PC-3 (cell line): Measurements from ENCODE around the gene CHRNA7.
"Not testable (repeated sequence)": the region's sequence is repeated elsewhere in the genome, so short reads cannot be mapped to it uniquely, and the experiment has no call there.

ENCODE experiments used
- CTCF ChIP-seq: fragments of 300-600 bp; sonication (generic); conservative IDR thresholded peaks from 2 replicates; pipeline ENCODE4 v1.5.1; 2017; ENCODE audit warnings: antibody characterized with exemption, low read depth, mild to moderate bottlenecking, low read length
- EZH2 ChIP-seq: fragments of 300-600 bp; sonication (generic); IDR thresholded peaks from one replicate; pipeline ENCODE4 v1.6.1; 2017; ENCODE audit warnings: antibody characterized with exemption, mild to moderate bottlenecking, low read length; ENCODE audit not compliant: unreplicated experiment
- EZH2phosphoT487 ChIP-seq: fragments of 300-600 bp; sonication (generic); IDR thresholded peaks from 2 replicates; pipeline ENCODE4 v1.6.1; 2018; ENCODE audit warnings: mild to moderate bottlenecking, antibody characterized with exemption, low read length, borderline replicate concordance

GRCh38 chr15:32196206-32196605 is 165.9 kb downstream of the CHRNA7 start:
- not testable (repeated sequence) for TF ChIP-seq EZH2, CTCF, EZH2phosphoT487
